ENCODE data around the gene PRKCH.

PRKCH gene

DNA sequence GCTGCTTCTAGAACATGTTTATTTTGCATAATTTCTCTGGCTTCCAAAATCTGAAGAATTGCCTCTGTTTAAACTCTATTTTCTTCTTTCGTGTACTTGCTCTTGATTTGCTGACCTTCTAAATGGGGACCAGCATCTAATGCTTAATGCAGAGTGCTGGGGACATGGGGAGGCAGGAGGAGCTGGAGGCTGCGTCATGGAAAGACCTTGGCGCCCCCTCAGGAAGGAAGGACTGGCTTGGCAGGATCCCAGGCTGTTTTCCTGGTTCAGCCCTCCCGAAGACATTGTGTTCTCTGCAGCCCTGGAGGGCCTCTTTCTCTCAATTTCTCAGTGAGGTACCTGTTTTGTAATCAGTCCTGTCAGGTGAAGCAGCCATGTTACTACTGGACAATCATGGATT lies 5.5 kb downstream of the PRKCH start:
- Histone ChIP-seq H3K4me1 (ENCODE audit: insufficient read depth, low read length) (peaks cover 5% of the 10 kb centered on the region; the same call in 1 of the 2 replicates), H3K9ac (ENCODE audit: low read depth, low read length) (no peak overlapping the region), H3K9me3 (ENCODE audit: insufficient read depth, low read depth, low read length) (peaks cover 11% of the 10 kb centered on the region; the same call in 1 of the 2 replicates), H3K4me3 (ENCODE audit: low read length) (no peak overlapping the region), H3K27ac (ENCODE audit: low read length) (no peak overlapping the region), H3K27me3 (ENCODE audit: insufficient read depth, low read length) (peaks cover 24% of the 10 kb centered on the region), H3K36me3 (ENCODE audit: insufficient read depth, low read depth, low read length) (no peaks in the 10 kb centered on the region)

DNA sequence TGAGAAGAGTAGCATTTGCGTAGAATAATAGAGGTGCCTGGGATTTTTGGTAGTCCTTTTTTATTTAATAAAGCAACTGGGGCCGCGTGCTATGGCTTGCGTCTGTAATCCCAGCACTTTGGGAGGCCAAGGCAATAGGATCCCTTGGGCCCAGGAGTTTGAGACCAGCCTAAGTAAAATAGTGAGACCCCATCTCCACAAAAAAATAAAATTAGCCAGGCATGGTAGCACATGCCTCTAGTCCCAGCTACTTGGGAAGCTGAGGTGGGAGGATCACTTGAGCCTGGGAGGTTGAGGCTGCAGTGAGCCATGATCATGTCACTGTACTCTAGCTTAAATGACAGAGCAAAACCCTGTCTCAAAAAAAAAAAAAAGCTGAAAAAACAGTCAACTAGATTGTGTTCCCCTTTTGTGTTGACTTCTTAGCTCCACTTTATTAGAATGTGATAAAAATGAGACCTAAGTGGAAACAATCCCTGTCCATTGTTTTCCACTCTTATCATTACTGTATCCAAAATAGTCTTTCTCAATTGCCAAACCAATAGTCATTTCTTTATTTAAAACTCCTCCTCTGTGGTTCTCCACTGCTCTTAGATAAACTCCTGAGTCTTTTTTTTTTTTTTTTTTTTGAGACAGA lies 7.4 kb downstream of the PRKCH start:
- Histone ChIP-seq H3K36me3 (ENCODE audit: insufficient read depth, low read depth, low read length) (no peaks in the 10 kb centered on the region), H3K9me3 (ENCODE audit: insufficient read depth, low read depth, low read length) (peaks cover 11% of the 10 kb centered on the region; the same call in 1 of the 2 replicates), H3K27ac (ENCODE audit: low read length) (no peak overlapping the region), H3K9ac (ENCODE audit: low read depth, low read length) (no peak overlapping the region), H3K4me3 (ENCODE audit: low read length) (no peak overlapping the region), H3K4me1 (ENCODE audit: insufficient read depth, low read length) (peaks cover 2% of the 10 kb centered on the region; the same call in 1 of the 2 replicates), H3K27me3 (ENCODE audit: insufficient read depth, low read length) (peaks cover 5% of the 10 kb centered on the region)

DNA sequence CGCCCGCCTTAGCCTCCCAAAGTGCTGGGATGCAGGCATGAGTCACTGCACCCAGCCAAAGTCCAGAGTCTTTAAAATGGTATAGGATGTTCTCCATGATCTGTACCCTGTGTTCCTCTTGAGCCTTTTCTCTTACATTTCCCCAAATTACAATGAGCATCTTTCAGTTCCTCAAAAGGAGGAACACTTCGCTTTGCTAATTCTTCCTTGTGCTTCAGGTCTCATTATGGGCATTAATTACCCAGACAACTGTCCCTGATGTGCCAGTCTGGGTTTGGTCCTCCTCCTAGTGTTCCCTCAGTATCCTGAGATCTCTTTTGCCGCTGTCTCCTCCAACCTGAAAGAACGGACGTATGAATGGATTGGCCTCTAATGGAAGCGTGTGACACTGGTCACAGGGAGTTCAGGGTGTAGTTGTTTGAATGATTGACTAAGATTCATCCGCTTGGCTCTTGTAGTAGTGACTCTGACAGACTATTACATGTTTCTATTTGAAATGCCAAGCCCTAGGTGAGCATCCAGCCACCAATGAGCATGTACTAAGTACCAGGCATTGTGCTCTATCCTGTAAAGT lies 8.2 kb downstream of the PRKCH start:
- H3K4me1 ChIP-seq (ENCODE audit: insufficient read depth, low read length): peaks cover 5% of the 10 kb centered on the region; the same call in 1 of the 2 replicates
- H3K9ac ChIP-seq (ENCODE audit: low read depth, low read length): no peak overlapping the region
- H3K27ac ChIP-seq (ENCODE audit: low read length): no peak overlapping the region
- H3K36me3 ChIP-seq (ENCODE audit: insufficient read depth, low read depth, low read length): no peaks in the 10 kb centered on the region
- H3K4me3 ChIP-seq (ENCODE audit: low read length): no peak overlapping the region
- H3K9me3 ChIP-seq (ENCODE audit: insufficient read depth, low read depth, low read length): peaks cover 11% of the 10 kb centered on the region; the same call in 1 of the 2 replicates
- H3K27me3 ChIP-seq (ENCODE audit: insufficient read depth, low read length): no peaks in the 10 kb centered on the region

DNA sequence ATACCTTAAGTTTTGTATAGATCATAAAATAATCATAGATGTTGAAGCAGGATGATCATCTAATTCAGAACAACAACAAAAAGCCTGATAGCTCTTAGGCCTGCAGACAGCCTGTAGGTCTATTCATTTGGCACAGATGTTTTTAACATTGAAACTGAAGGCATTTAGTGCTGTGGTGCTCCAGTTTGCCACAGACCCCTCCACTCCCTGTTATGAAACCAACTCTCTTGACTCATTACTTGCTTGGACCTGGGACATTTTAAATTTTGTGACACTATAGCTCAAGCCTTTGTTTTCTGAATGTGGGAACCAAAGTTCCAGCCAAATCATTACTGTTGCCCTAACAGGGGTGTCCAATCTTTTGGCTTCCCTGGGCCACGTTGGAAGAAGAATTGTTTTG lies 9.1 kb downstream of the PRKCH start:
- H3K9me3 ChIP-seq (ENCODE audit: insufficient read depth, low read depth, low read length): peaks cover 7% of the 10 kb centered on the region; the same call in 1 of the 2 replicates
- peaks cover 5% of the 10 kb centered on the region; the same call in 1 of the 2 replicates for H3K4me1 ChIP-seq (ENCODE audit: insufficient read depth, low read length)
- H3K27me3 ChIP-seq (ENCODE audit: insufficient read depth, low read length): no peaks in the 10 kb centered on the region
- no peak overlapping the region for H3K4me3 ChIP-seq (ENCODE audit: low read length)
- H3K27ac ChIP-seq (ENCODE audit: low read length): no peak overlapping the region
- H3K36me3 ChIP-seq (ENCODE audit: insufficient read depth, low read depth, low read length): no peaks in the 10 kb centered on the region
- H3K9ac ChIP-seq (ENCODE audit: low read depth, low read length): no peak overlapping the region

DNA sequence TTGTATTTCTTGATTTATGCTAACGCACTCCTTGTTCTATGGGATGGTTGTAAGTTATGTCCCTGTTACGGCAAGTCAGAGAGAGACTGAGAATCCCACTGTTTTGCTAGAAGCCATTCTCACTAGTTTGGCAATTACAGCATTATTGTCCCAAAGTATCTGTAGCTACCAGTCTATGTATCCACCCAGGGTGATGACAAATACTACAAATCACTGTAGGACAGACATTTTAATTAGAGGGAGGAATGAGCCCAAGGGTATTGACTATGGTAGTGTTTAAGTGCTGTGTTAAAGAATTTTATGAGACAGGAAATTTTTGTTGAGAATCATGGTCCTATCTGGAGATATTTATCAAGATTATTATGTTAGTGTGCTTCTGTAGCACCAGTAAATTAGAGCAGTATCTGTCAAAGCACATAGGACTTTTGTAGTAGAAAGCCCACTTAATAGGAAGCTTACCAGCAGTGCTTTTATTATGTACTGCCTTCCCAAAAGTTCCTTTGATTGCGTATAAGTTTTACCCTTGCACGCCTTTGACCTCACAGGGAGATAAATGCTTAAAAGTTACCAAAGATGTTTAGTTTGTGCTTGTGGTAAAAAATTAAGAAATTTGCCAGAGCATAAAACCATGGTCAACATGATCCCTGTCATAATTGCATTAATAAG lies 10.7 kb downstream of the PRKCH start:
- H3K9me3 ChIP-seq (ENCODE audit: insufficient read depth, low read depth, low read length): no peaks in the 10 kb centered on the region
- H3K27ac ChIP-seq (ENCODE audit: low read length): no peak overlapping the region
- peaks cover 5% of the 10 kb centered on the region; the same call in 1 of the 2 replicates for H3K4me1 ChIP-seq (ENCODE audit: insufficient read depth, low read length)
- H3K27me3 ChIP-seq (ENCODE audit: insufficient read depth, low read length): no peaks in the 10 kb centered on the region
- no peaks in the 10 kb centered on the region for H3K36me3 ChIP-seq (ENCODE audit: insufficient read depth, low read depth, low read length)
- no peak overlapping the region for H3K4me3 ChIP-seq (ENCODE audit: low read length)
- no peak overlapping the region for H3K9ac ChIP-seq (ENCODE audit: low read depth, low read length)

DNA sequence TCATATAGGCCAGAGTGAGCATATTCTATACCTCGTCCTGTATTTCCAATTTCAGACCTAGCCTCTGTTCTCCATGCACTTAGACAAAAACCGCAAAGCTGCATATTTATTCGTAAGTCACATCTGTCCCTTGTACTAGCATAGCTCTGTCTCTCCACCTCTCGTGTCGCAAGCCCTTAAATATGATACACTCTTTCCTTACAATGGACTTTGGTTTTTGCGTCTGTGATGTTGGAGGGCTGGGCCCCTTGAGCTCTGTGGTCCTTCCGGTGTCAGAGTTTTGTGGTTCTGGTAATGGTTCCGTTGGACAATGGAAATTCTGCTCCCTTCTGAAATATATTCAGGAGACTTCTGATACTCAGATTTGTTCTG lies 11.3 kb downstream of the PRKCH start:
- Histone ChIP-seq H3K9ac (ENCODE audit: low read depth, low read length) (no peak overlapping the region), H3K4me3 (ENCODE audit: low read length) (no peak overlapping the region), H3K27ac (ENCODE audit: low read length) (no peak overlapping the region), H3K4me1 (ENCODE audit: insufficient read depth, low read length) (peaks cover 5% of the 10 kb centered on the region; the same call in 1 of the 2 replicates), H3K9me3 (ENCODE audit: insufficient read depth, low read depth, low read length) (no peaks in the 10 kb centered on the region), H3K27me3 (ENCODE audit: insufficient read depth, low read length) (no peaks in the 10 kb centered on the region), H3K36me3 (ENCODE audit: insufficient read depth, low read depth, low read length) (no peaks in the 10 kb centered on the region)

DNA sequence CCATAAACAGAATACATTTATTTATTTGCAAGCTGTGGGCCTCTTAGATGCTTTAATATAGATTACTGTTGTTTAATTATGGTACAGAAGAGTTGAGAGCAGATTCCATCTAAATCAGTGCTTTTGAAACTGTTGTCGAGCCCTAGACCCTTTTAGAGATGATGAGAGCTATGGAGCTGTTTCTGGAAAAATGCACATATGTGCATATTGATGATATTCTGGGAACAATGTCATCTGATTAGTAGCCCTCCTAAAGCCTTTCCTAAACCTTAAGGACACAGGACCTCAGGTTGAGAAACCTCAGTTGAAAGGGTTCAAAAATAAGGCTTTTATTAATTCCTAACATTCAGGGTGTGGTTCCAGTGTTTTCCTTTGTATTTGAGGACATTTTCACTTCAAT lies 11.7 kb downstream of the PRKCH start:
- H3K9ac ChIP-seq (ENCODE audit: low read depth, low read length): no peak overlapping the region
- peaks cover 5% of the 10 kb centered on the region; the same call in 1 of the 2 replicates for H3K4me1 ChIP-seq (ENCODE audit: insufficient read depth, low read length)
- H3K9me3 ChIP-seq (ENCODE audit: insufficient read depth, low read depth, low read length): no peaks in the 10 kb centered on the region
- no peaks in the 10 kb centered on the region for H3K27me3 ChIP-seq (ENCODE audit: insufficient read depth, low read length)
- H3K4me3 ChIP-seq (ENCODE audit: low read length): no peak overlapping the region
- no peak overlapping the region for H3K27ac ChIP-seq (ENCODE audit: low read length)
- no peaks in the 10 kb centered on the region for H3K36me3 ChIP-seq (ENCODE audit: insufficient read depth, low read depth, low read length)

DNA sequence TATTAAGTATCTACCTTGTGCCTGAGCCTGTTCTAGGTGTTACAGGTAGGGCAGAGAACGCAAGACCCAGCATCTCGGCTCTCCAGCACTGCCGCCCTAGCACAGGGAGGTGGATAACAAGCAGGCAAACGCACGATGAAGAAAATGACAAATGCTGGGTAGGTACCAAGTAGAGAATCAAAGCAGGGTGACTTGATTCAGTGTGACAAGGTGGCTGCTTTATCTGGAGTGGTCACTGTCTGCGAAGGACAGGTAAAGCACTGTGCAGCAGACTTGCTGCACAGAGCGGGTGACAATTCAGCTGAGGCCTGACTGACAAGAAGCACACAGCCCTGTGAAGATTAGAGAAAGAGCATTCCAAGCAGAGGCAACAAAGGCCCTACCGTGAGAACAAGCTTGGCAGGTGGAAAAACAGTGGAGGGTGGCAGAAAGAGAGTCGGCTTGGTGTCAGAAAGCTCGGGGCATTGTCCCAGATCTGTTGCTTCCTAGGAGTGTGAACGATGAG lies 12.9 kb downstream of the PRKCH start:
- Histone ChIP-seq H3K27ac (ENCODE audit: low read length) (no peak overlapping the region), H3K9me3 (ENCODE audit: insufficient read depth, low read depth, low read length) (no peaks in the 10 kb centered on the region), H3K4me3 (ENCODE audit: low read length) (no peak overlapping the region), H3K27me3 (ENCODE audit: insufficient read depth, low read length) (no peaks in the 10 kb centered on the region), H3K4me1 (ENCODE audit: insufficient read depth, low read length) (peaks cover 5% of the 10 kb centered on the region; the same call in 1 of the 2 replicates), H3K36me3 (ENCODE audit: insufficient read depth, low read depth, low read length) (no peaks in the 10 kb centered on the region), H3K9ac (ENCODE audit: low read depth, low read length) (no peak overlapping the region)

DNA sequence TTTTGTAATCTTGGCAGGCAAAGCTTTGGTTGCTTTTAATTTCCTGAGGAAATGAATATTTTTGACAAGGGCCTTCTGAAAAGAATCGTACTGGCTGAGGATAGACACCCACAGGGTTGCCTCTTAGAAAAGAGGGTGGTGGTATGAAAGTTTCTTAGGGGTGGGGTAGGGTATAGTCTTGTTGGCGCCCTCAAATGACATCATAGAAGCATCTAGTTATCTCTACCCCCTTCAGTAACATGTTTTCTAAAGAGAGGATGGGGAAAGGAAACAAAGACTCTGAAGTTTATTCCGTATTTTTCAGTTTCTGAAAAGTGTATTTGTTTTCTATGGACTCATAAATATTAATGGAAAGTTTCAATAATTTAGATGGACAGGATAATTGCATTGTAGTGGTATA lies 13.7 kb downstream of the PRKCH start:
- Histone ChIP-seq H3K9me3 (ENCODE audit: insufficient read depth, low read depth, low read length) (no peaks in the 10 kb centered on the region), H3K9ac (ENCODE audit: low read depth, low read length) (no peak overlapping the region), H3K4me1 (ENCODE audit: insufficient read depth, low read length) (peaks cover 5% of the 10 kb centered on the region; the same call in 1 of the 2 replicates), H3K36me3 (ENCODE audit: insufficient read depth, low read depth, low read length) (no peaks in the 10 kb centered on the region), H3K27me3 (ENCODE audit: insufficient read depth, low read length) (no peaks in the 10 kb centered on the region), H3K27ac (ENCODE audit: low read length) (no peak overlapping the region), H3K4me3 (ENCODE audit: low read length) (no peak overlapping the region)

DNA sequence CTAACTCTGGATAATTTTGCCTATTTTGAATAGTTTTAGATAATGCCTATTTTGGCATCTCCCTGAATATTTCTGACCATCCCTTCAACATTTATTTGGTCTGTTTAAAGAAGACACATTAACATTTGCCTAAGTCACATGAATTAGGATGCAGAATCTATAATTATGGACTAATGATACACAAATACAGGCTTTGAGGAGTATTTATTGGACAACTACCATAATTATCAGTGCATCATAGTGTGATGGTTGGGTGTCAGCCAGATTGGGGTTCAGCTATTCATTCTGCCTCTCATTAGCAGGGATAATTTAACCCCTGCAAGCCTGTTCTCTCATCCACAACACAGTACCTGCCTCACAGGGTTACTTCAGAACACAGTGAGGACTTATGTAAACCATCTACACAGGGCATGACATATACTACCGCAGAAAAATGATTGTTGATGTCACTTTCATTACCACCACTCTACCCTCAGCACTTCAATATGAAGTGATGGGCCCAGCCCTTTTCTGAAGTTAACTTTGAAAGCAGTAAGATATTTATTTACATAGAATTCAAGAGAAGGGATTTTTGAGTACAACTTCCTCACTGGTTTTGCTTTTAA lies 14.4 kb downstream of the PRKCH start:
- H3K27me3 ChIP-seq (ENCODE audit: insufficient read depth, low read length): no peaks in the 10 kb centered on the region
- no peaks in the 10 kb centered on the region for H3K36me3 ChIP-seq (ENCODE audit: insufficient read depth, low read depth, low read length)
- H3K9me3 ChIP-seq (ENCODE audit: insufficient read depth, low read depth, low read length): no peaks in the 10 kb centered on the region
- peaks cover 5% of the 10 kb centered on the region; the same call in 1 of the 2 replicates for H3K4me1 ChIP-seq (ENCODE audit: insufficient read depth, low read length)
- no peak overlapping the region for H3K27ac ChIP-seq (ENCODE audit: low read length)
- H3K4me3 ChIP-seq (ENCODE audit: low read length): no peak overlapping the region
- H3K9ac ChIP-seq (ENCODE audit: low read depth, low read length): no peak overlapping the region

DNA sequence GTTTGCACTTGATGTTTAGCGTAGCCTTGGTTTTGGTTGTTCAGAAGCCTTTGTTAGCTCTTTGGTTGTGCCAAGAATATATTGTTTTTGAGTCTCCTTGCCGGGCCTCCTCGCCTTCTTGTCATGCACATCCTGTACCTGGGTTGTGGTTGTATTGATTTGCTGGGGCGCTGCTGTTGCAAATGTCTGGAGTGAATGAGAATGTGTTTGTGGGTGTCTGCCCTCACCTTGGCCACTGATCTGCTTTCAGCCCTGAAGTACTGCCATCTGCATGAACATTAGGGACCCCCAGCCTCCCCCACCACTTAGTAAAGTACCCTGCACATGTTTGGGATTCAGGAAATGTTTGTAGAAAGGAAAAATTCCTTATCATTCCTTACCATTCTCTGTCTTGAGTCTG lies 16.5 kb downstream of the PRKCH start:
- Histone ChIP-seq H3K27me3 (ENCODE audit: insufficient read depth, low read length) (no peaks in the 10 kb centered on the region), H3K27ac (ENCODE audit: low read length) (no peak overlapping the region), H3K36me3 (ENCODE audit: insufficient read depth, low read depth, low read length) (no peaks in the 10 kb centered on the region), H3K9ac (ENCODE audit: low read depth, low read length) (no peak overlapping the region; the same call in 1 of the 2 replicates), H3K4me3 (ENCODE audit: low read length) (no peak overlapping the region), H3K9me3 (ENCODE audit: insufficient read depth, low read depth, low read length) (no peaks in the 10 kb centered on the region), H3K4me1 (ENCODE audit: insufficient read depth, low read length) (peaks cover 5% of the 10 kb centered on the region; the same call in 1 of the 2 replicates)

Measured in iPS-20b (cell line).